GM13977 (cell line): ENCODE results near the gene SLC25A26.

Experiments
- DNase-seq: peaks from one replicate; pipeline ENCODE4 v3.0.0; 2012; ENCODE audit warnings: low spot score
- CTCF ChIP-seq: IDR thresholded peaks from 2 replicates; pipeline ENCODE4 v1.5.1; 2012; ENCODE audit warnings: mild to moderate bottlenecking, control low read depth; ENCODE audit not compliant: insufficient read depth; ENCODE audit errors: extremely low read depth, missing control alignments
- in situ Hi-C: fragments of 300-500 bp; cut with MboI; formaldehyde crosslinking; loops from one replicate; pipeline ENCODE4 v1.12.0; 2022; ENCODE audit warnings: low sequenced_read_pairs, low pct_unique_long_range_greater_than_20kb, mixed read lengths, inconsistent platforms; ENCODE audit not compliant: unreplicated experiment

SLC25A26 gene

GRCh38 chr3:66380200-66380932 lies 159.6 kb downstream of the SLC25A26 start:
- no peak for DNase-seq
- in situ Hi-C loops, result loop anchor here (25.0 kb wide), 1 partner anchor 93 kb away; no protein-coding TSS in a partner anchor
- no peak for TF ChIP-seq CTCF

- in situ Hi-C loops, result loop anchor here (25.0 kb wide), 1 partner anchor 94 kb away; no protein-coding TSS in a partner anchor
Measured at GRCh38 chr3:66381626-66382025, 160.8 kb downstream of the SLC25A26 start.

GRCh38 chr3:66382142-66382541 lies 161.3 kb downstream of the SLC25A26 start:
- no peak for TF ChIP-seq CTCF
- in situ Hi-C loops, result loop anchor here (25.0 kb wide), 1 partner anchor 95 kb away; no protein-coding TSS in a partner anchor
- no peak for DNase-seq

More at GRCh38 chr3:66381626-66382025, 160.8 kb downstream of the SLC25A26 start:
- DNase-seq, result no peak
- TF ChIP-seq CTCF, result no peak

- no peak for DNase-seq
- in situ Hi-C loops, result loop anchor here (25.0 kb wide), 1 partner anchor 96 kb away; no protein-coding TSS in a partner anchor
- no peak for TF ChIP-seq CTCF
Measured at GRCh38 chr3:66383023-66383422, 162.2 kb downstream of the SLC25A26 start.

GRCh38 chr3:66383998-66384745 lies 163.4 kb downstream of the SLC25A26 start:
- no peak for DNase-seq
- no peak for TF ChIP-seq CTCF
- in situ Hi-C loops, result loop anchor here (25.0 kb wide), 1 partner anchor 97 kb away; no protein-coding TSS in a partner anchor

GRCh38 chr3:66385066-66385465 lies 164.3 kb downstream of the SLC25A26 start:
- no peak for TF ChIP-seq CTCF
- in situ Hi-C loops, result loop anchor here (25.0 kb wide), 1 partner anchor 98 kb away; no protein-coding TSS in a partner anchor
- no peak for DNase-seq
